ENCODE measurements around the gene PTMS.

Gene PTMS

DNA sequence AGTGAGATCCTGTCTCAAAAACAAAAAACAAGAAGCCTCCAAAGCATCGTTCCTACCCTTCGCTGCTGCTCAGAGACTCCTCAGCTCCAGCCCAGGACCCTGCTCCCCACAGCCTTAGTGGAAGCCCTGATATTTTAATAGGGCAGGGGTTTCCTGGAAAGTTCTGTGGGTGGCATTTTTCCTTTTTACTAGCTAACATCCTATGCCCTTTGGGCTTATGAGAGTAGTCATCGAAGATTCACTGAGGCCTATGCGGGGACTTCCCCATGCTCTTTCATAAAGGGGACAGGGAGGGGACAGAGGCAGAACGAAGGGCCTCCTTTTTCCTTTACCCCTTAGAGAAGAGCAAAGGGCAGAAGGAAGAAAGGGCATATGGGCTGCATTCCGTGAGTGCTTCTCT lies 14.4 kb downstream of the PTMS start:
- no peak overlapping the region for H3K4ac ChIP-seq (ENCODE audit: low read depth, low read length)
- H3K79me1 ChIP-seq (ENCODE audit: low read length): no peaks in the 10 kb centered on the region
- H4K8ac ChIP-seq (ENCODE audit: low read depth, low read length): no peak overlapping the region
- no peak overlapping the region for H3K27ac ChIP-seq (ENCODE audit: low read depth, low read length)
- no peaks in the 10 kb centered on the region for H3K79me2 ChIP-seq (ENCODE audit: control insufficient read depth, insufficient read depth, low read length)
- H3K4me3 ChIP-seq (ENCODE audit: low read length): no peak overlapping the region
- no peak overlapping the region for H3K4me2 ChIP-seq (ENCODE audit: low read length)
- no peak overlapping the region for H3K18ac ChIP-seq (ENCODE audit: low read length)
- no peaks in the 10 kb centered on the region for H3K36me3 ChIP-seq (ENCODE audit: control insufficient read depth, insufficient read depth, low read length)
- no peak overlapping the region for H2BK15ac ChIP-seq (replicated peaks; ENCODE audit: low read depth)
- H3K23ac ChIP-seq (ENCODE audit: low read length): no peak overlapping the region
- H4K5ac ChIP-seq (ENCODE audit: low read length): no peak overlapping the region
- H3K9ac ChIP-seq (ENCODE audit: low read length): no peak overlapping the region
- no peak overlapping the region for H2AK5ac ChIP-seq (ENCODE audit: low read length)
- H3K27me3 ChIP-seq (ENCODE audit: insufficient read depth, low read length, poor library complexity): no peaks in the 10 kb centered on the region
- no peak overlapping the region for H2BK5ac ChIP-seq (ENCODE audit: low read length)
- H3K4me1 ChIP-seq (ENCODE audit: control insufficient read depth, low read depth, low read length): peaks cover 4% of the 10 kb centered on the region
- H3K56ac ChIP-seq (ENCODE audit: low read length): peak overlapping the region; percentile 34
- no peak for DNase-seq
- no peak overlapping the region for H2BK120ac ChIP-seq (ENCODE audit: low read depth, low read length)
- whole genome bisulfite sequencing (ENCODE audit: extremely low coverage, insufficient coverage, low lambda C conversion rate): no CpG with 5 or more reads among the region's 6 CpGs

GRCh38 chr12:6782119-6782518 lies 16.0 kb downstream of the PTMS start:
- Histone ChIP-seq H3K4me2 (ENCODE audit: low read length) (no peak overlapping the region), H3K4me3 (ENCODE audit: low read length) (no peak overlapping the region), H3K79me1 (ENCODE audit: low read length) (no peaks in the 10 kb centered on the region), H3K36me3 (ENCODE audit: control insufficient read depth, insufficient read depth, low read length) (no peaks in the 10 kb centered on the region), H2BK15ac (replicated peaks; ENCODE audit: low read depth) (no peak overlapping the region), H3K4me1 (ENCODE audit: control insufficient read depth, low read depth, low read length) (peaks cover 4% of the 10 kb centered on the region), H3K27me3 (ENCODE audit: insufficient read depth, low read length, poor library complexity) (no peaks in the 10 kb centered on the region), H4K8ac (ENCODE audit: low read depth, low read length) (no peak overlapping the region), H2BK5ac (ENCODE audit: low read length) (no peak overlapping the region), H3K4ac (ENCODE audit: low read depth, low read length) (no peak overlapping the region), H3K79me2 (ENCODE audit: control insufficient read depth, insufficient read depth, low read length) (no peaks in the 10 kb centered on the region), H2AK5ac (ENCODE audit: low read length) (no peak overlapping the region), H3K27ac (ENCODE audit: low read depth, low read length) (no peak overlapping the region), H3K18ac (ENCODE audit: low read length) (no peak overlapping the region), H2BK120ac (ENCODE audit: low read depth, low read length) (no peak overlapping the region), H3K56ac (ENCODE audit: low read length) (no peak overlapping the region), H3K23ac (ENCODE audit: low read length) (no peak overlapping the region), H4K5ac (ENCODE audit: low read length) (no peak overlapping the region), H3K9ac (ENCODE audit: low read length) (no peak overlapping the region)
- DNase-seq: no peak
- no CpG with 5 or more reads among the region's 6 CpGs for WGBS (ENCODE audit: extremely low coverage, insufficient coverage, low lambda C conversion rate)

GRCh38 chr12:6782850-6783566 lies 16.8 kb downstream of the PTMS start:
- no peak overlapping the region for H4K5ac ChIP-seq (ENCODE audit: low read length)
- H3K27me3 ChIP-seq (ENCODE audit: insufficient read depth, low read length, poor library complexity): no peaks in the 10 kb centered on the region
- no peaks in the 10 kb centered on the region for H3K36me3 ChIP-seq (ENCODE audit: control insufficient read depth, insufficient read depth, low read length)
- no peak overlapping the region for H2BK5ac ChIP-seq (ENCODE audit: low read length)
- no CpG with 5 or more reads among the region's 10 CpGs for WGBS (ENCODE audit: extremely low coverage, insufficient coverage, low lambda C conversion rate)
- no peak overlapping the region for H2AK5ac ChIP-seq (ENCODE audit: low read length)
- H3K9ac ChIP-seq (ENCODE audit: low read length): no peak overlapping the region
- no peak overlapping the region for H3K18ac ChIP-seq (ENCODE audit: low read length)
- no peak overlapping the region for H3K4me3 ChIP-seq (ENCODE audit: low read length)
- no peak overlapping the region for H2BK120ac ChIP-seq (ENCODE audit: low read depth, low read length)
- peaks cover 4% of the 10 kb centered on the region for H3K4me1 ChIP-seq (ENCODE audit: control insufficient read depth, low read depth, low read length)
- H3K23ac ChIP-seq (ENCODE audit: low read length): no peak overlapping the region
- no peak overlapping the region for H3K4ac ChIP-seq (ENCODE audit: low read depth, low read length)
- H3K4me2 ChIP-seq (ENCODE audit: low read length): no peak overlapping the region
- H3K79me1 ChIP-seq (ENCODE audit: low read length): no peaks in the 10 kb centered on the region
- no peak for DNase-seq
- H3K27ac ChIP-seq (ENCODE audit: low read depth, low read length): no peak overlapping the region
- no peak overlapping the region for H3K56ac ChIP-seq (ENCODE audit: low read length)
- H4K8ac ChIP-seq (ENCODE audit: low read depth, low read length): no peak overlapping the region
- no peaks in the 10 kb centered on the region for H3K79me2 ChIP-seq (ENCODE audit: control insufficient read depth, insufficient read depth, low read length)
- no peak overlapping the region for H2BK15ac ChIP-seq (replicated peaks; ENCODE audit: low read depth)

GRCh38 chr12:6783828-6784227 lies 17.7 kb downstream of the PTMS start:
- H3K9ac ChIP-seq (ENCODE audit: low read length): no peak overlapping the region
- no peak overlapping the region for H3K56ac ChIP-seq (ENCODE audit: low read length)
- no peaks in the 10 kb centered on the region for H3K79me2 ChIP-seq (ENCODE audit: control insufficient read depth, insufficient read depth, low read length)
- no peak overlapping the region for H4K5ac ChIP-seq (ENCODE audit: low read length)
- no peak overlapping the region for H3K27ac ChIP-seq (ENCODE audit: low read depth, low read length)
- no peaks in the 10 kb centered on the region for H3K79me1 ChIP-seq (ENCODE audit: low read length)
- H4K8ac ChIP-seq (ENCODE audit: low read depth, low read length): no peak overlapping the region
- H3K36me3 ChIP-seq (ENCODE audit: control insufficient read depth, insufficient read depth, low read length): no peaks in the 10 kb centered on the region
- DNase-seq: no peak
- H2AK5ac ChIP-seq (ENCODE audit: low read length): no peak overlapping the region
- no peak overlapping the region for H3K4me2 ChIP-seq (ENCODE audit: low read length)
- H3K27me3 ChIP-seq (ENCODE audit: insufficient read depth, low read length, poor library complexity): no peaks in the 10 kb centered on the region
- H3K18ac ChIP-seq (ENCODE audit: low read length): no peak overlapping the region
- H3K4me1 ChIP-seq (ENCODE audit: control insufficient read depth, low read depth, low read length): no peaks in the 10 kb centered on the region
- H2BK5ac ChIP-seq (ENCODE audit: low read length): no peak overlapping the region
- no peak overlapping the region for H2BK120ac ChIP-seq (ENCODE audit: low read depth, low read length)
- no peak overlapping the region for H3K4me3 ChIP-seq (ENCODE audit: low read length)
- WGBS (ENCODE audit: extremely low coverage, insufficient coverage, low lambda C conversion rate): no CpG with 5 or more reads among the region's 9 CpGs
- no peak overlapping the region for H2BK15ac ChIP-seq (replicated peaks; ENCODE audit: low read depth)
- no peak overlapping the region for H3K23ac ChIP-seq (ENCODE audit: low read length)
- no peak overlapping the region for H3K4ac ChIP-seq (ENCODE audit: low read depth, low read length)

DNA sequence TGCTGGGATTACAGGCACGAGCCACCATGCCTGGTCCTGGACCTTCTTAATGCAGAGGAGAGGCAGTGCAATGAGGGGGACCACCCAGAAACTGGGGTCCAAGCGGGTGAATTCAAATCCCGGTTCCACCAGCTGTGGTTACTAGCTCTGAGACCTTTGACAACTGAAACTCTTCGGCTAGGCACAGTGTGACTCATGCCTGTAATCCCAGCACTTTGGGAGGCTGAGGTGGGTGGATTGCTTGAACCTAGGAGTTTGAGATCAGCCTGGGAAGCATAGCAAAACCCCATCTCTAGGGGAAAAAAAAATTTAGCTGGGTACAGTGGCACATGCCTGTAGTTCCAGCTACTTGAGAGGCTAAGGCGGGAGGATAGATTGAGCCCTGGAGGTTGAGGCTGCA lies 18.1 kb downstream of the PTMS start:
- Histone ChIP-seq H3K4me1 (ENCODE audit: control insufficient read depth, low read depth, low read length) (no peaks in the 10 kb centered on the region), H4K8ac (ENCODE audit: low read depth, low read length) (no peak overlapping the region), H3K18ac (ENCODE audit: low read length) (no peak overlapping the region), H3K4me2 (ENCODE audit: low read length) (no peak overlapping the region), H3K4ac (ENCODE audit: low read depth, low read length) (no peak overlapping the region), H3K79me1 (ENCODE audit: low read length) (no peaks in the 10 kb centered on the region), H3K23ac (ENCODE audit: low read length) (no peak overlapping the region), H3K56ac (ENCODE audit: low read length) (no peak overlapping the region), H2AK5ac (ENCODE audit: low read length) (no peak overlapping the region), H3K9ac (ENCODE audit: low read length) (no peak overlapping the region), H3K27me3 (ENCODE audit: insufficient read depth, low read length, poor library complexity) (no peaks in the 10 kb centered on the region), H2BK15ac (replicated peaks; ENCODE audit: low read depth) (no peak overlapping the region), H2BK5ac (ENCODE audit: low read length) (no peak overlapping the region), H3K36me3 (ENCODE audit: control insufficient read depth, insufficient read depth, low read length) (no peaks in the 10 kb centered on the region), H4K5ac (ENCODE audit: low read length) (no peak overlapping the region), H3K27ac (ENCODE audit: low read depth, low read length) (no peak overlapping the region), H3K4me3 (ENCODE audit: low read length) (no peak overlapping the region), H3K79me2 (ENCODE audit: control insufficient read depth, insufficient read depth, low read length) (no peaks in the 10 kb centered on the region), H2BK120ac (ENCODE audit: low read depth, low read length) (no peak overlapping the region)
- no CpG with 5 or more reads among the region's 5 CpGs for WGBS (ENCODE audit: extremely low coverage, insufficient coverage, low lambda C conversion rate)
- DNase-seq: no peak

DNA sequence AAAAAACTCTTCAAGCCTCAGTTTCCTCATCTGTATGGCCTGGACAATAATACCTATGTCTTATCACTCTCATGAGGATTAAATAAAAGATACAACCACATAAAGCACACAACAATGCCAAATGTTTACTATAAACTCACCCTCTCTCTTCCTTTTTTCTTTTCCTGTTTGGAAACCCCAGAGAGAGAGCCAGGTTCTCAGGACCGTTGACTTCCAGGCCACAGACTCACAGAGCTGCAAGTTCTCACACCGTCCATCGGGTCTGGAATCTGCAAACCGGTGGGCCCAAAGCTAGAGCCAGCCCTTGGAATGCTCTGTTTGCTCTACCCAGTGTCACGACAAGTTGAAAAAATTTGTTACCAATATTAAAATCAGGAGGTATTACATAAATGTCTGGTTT lies 18.6 kb downstream of the PTMS start:
- no peak overlapping the region for H3K56ac ChIP-seq (ENCODE audit: low read length)
- H2BK5ac ChIP-seq (ENCODE audit: low read length): no peak overlapping the region
- H3K23ac ChIP-seq (ENCODE audit: low read length): no peak overlapping the region
- H3K27ac ChIP-seq (ENCODE audit: low read depth, low read length): no peak overlapping the region
- H3K36me3 ChIP-seq (ENCODE audit: control insufficient read depth, insufficient read depth, low read length): no peaks in the 10 kb centered on the region
- no peak overlapping the region for H2BK15ac ChIP-seq (replicated peaks; ENCODE audit: low read depth)
- H3K9ac ChIP-seq (ENCODE audit: low read length): no peak overlapping the region
- H3K4me1 ChIP-seq (ENCODE audit: control insufficient read depth, low read depth, low read length): peaks cover 3% of the 10 kb centered on the region
- H3K4me2 ChIP-seq (ENCODE audit: low read length): no peak overlapping the region
- H3K4ac ChIP-seq (ENCODE audit: low read depth, low read length): no peak overlapping the region
- H3K79me1 ChIP-seq (ENCODE audit: low read length): no peaks in the 10 kb centered on the region
- H3K4me3 ChIP-seq (ENCODE audit: low read length): no peak overlapping the region
- H3K18ac ChIP-seq (ENCODE audit: low read length): no peak overlapping the region
- H3K27me3 ChIP-seq (ENCODE audit: insufficient read depth, low read length, poor library complexity): no peaks in the 10 kb centered on the region
- no CpG with 5 or more reads among the region's 5 CpGs for WGBS (ENCODE audit: extremely low coverage, insufficient coverage, low lambda C conversion rate)
- no peak overlapping the region for H2BK120ac ChIP-seq (ENCODE audit: low read depth, low read length)
- no peaks in the 10 kb centered on the region for H3K79me2 ChIP-seq (ENCODE audit: control insufficient read depth, insufficient read depth, low read length)
- no peak overlapping the region for H4K8ac ChIP-seq (ENCODE audit: low read depth, low read length)
- no peak for DNase-seq
- no peak overlapping the region for H4K5ac ChIP-seq (ENCODE audit: low read length)
- H2AK5ac ChIP-seq (ENCODE audit: low read length): no peak overlapping the region

Measured in mesendoderm (in vitro differentiated cells).